ENCODE measurements around the gene ADAMTS9. TPM values are rescaled to one million over a fixed set of nuclear protein-coding genes. Genes with fewer than 3 reads are reported as not detected.

ADAMTS9 gene
- total RNA-seq, 2 donors from 2014 or later = 30.0 to 31.0 TPM

Small RNA genes lying within 50 kb of the gene (small RNA-seq; reads per million reads assigned to genes)
- 0 reads per million in 2 donors for gene RNU6-739P

Measured in prostate gland (tissue), 2 donors.